HepG2 (cell line): ENCODE measurements around the gene KAZN. TPM values are rescaled to one million over a fixed set of nuclear protein-coding genes. Genes with fewer than 3 reads are reported as not detected.

Experiments used
- ATAC-seq: fragments of 200-7000 bp; cut with Tn5 transposase; 3 replicates; pipeline ENCODE4 v1.9.1; 2020; ENCODE audit warnings: mild to moderate bottlenecking, moderate library complexity
- BruUV-seq: library from RNA; stranded (reverse); fragments of 400-500 nt; replicated peaks from 2 replicates; lab custom pipeline; 2021; lab: Mats Ljungman, UMichigan
- CTCF ChIA-PET: fragments of 300-600 bp; formaldehyde crosslinking; extraction: SDS; loops from one replicate; lab custom pipeline; 2021; ENCODE audit warnings: low total read pairs, inconsistent platforms, low intra/inter-chr PET ratio; lab: Yijun Ruan, JAX
- POLR2A ChIA-PET: fragments of 350-600 bp; sonication (Branson Sonifier 250); formaldehyde crosslinking; loops from one replicate; lab custom pipeline; 2020; ENCODE audit warnings: antibody characterized with exemption, inconsistent platforms; lab: Yijun Ruan, JAX
- DNase-seq: peaks from one replicate; pipeline ENCODE4 v3.0.0-alpha.2; 2015; ENCODE audit warnings: low spot score
- FAIRE-seq: peaks from 3 replicates; lab custom pipeline; 2011; peaks lifted over from hg19 to GRCh38; lab: Jason Lieb, UNC
- H2AFZ ChIP-seq: one replicate; pipeline ENCODE4 v1.6.1; 2011; ENCODE audit warnings: low read length, inconsistent platforms
- H3K27ac ChIP-seq: fragments of 300-600 bp; 3 replicates; pipeline ENCODE4 v1.8.0; 2011; ENCODE audit warnings: mixed run types, mild to moderate bottlenecking, mixed read lengths, low read length, inconsistent platforms; ENCODE audit not compliant: insufficient read depth; ENCODE audit errors: extremely low read length
- H3K27me3 ChIP-seq, 2 experiments: fragments of 200-600 bp in 1 of 2; 2 replicates in 1 of 2; 3 replicates in 1 of 2; pipeline versions ENCODE4 v1.6.0 to v1.8.0; 2011; ENCODE audit warnings: low read length in 2 of 2, mild to moderate bottlenecking in 2 of 2, moderate library complexity in 2 of 2, inconsistent platforms in 1 of 2; ENCODE audit not compliant: insufficient read depth in 2 of 2, control insufficient read depth in 1 of 2
- H3K36me3 ChIP-seq, 2 experiments: fragments of 200-600 bp in 1 of 2; replicated peaks in 1 of 2; 2 replicates in 1 of 2; 3 replicates in 1 of 2; pipeline versions ENCODE4 v1.5.1 to v1.8.0; 2011; ENCODE audit warnings: low read length in 2 of 2, inconsistent platforms in 1 of 2; ENCODE audit not compliant: insufficient read depth in 2 of 2, control insufficient read depth in 1 of 2
- H3K4me1 ChIP-seq: 2 replicates; pipeline ENCODE4 v1.5.1; 2012; ENCODE audit warnings: low read length, inconsistent platforms; ENCODE audit not compliant: insufficient read depth
- H3K4me2 ChIP-seq: 2 replicates; pipeline ENCODE4 v1.6.0; 2011; ENCODE audit warnings: low read depth, low read length, inconsistent platforms
- H3K4me3 ChIP-seq, 3 experiments: fragments of 200-600 bp in 1 of 3; sonication (generic), shearing (Covaris generic) in 1 of 3; replicated peaks in 1 of 3; 2 replicates each; pipeline ENCODE4 v1.5.1; 2011 to 2016; ENCODE audit warnings: low read length in 3 of 3, inconsistent platforms in 2 of 3, low read depth in 2 of 3, mild to moderate bottlenecking in 2 of 3, control low read depth in 1 of 3, mixed read lengths in 1 of 3; ENCODE audit not compliant: insufficient read depth in 1 of 3
- H3K79me2 ChIP-seq: one replicate; pipeline ENCODE4 v1.6.1; 2011; ENCODE audit warnings: low read length, inconsistent platforms; ENCODE audit not compliant: insufficient read depth
- H3K9ac ChIP-seq: 2 replicates; pipeline ENCODE4 v1.6.0; 2011; ENCODE audit warnings: mild to moderate bottlenecking, low read depth, low read length, inconsistent platforms; ENCODE audit not compliant: insufficient read depth
- H3K9me3 ChIP-seq: 2 replicates; pipeline ENCODE4 v1.5.1; 2012; ENCODE audit warnings: mild to moderate bottlenecking, low read length
- H4K20me1 ChIP-seq: 2 replicates; pipeline ENCODE4 v1.6.0; 2011; ENCODE audit warnings: inconsistent platforms, mild to moderate bottlenecking, low read length, moderate library complexity; ENCODE audit not compliant: insufficient read depth
- ATF6 ChIP-seq: sonication (generic); formaldehyde crosslinking; conservative IDR thresholded peaks from 2 replicates; pipeline ENCODE4 v1.4.0; 2020; ENCODE audit warnings: missing genetic modification reagents
- CAMTA2 ChIP-seq: sonication (generic); formaldehyde crosslinking; IDR thresholded peaks from 2 replicates; pipeline ENCODE4 v1.4.0; 2020; ENCODE audit warnings: mild to moderate bottlenecking, missing genetic modification reagents, borderline replicate concordance
- FOXA1 ChIP-seq, 2 experiments: fragments of 450-650 bp in 1 of 2; sonication (generic) in 1 of 2; formaldehyde crosslinking in 1 of 2; IDR thresholded peaks; 2 replicates each; pipeline versions ENCODE4 v1.4.0 to v1.6.1; 2016 to 2020; ENCODE audit warnings: missing genetic modification reagents in 1 of 2
- FOXK1 ChIP-seq: sonication (generic); formaldehyde crosslinking; IDR thresholded peaks from 2 replicates; pipeline ENCODE4 v1.4.0; 2020; ENCODE audit warnings: low read depth, missing genetic modification reagents, borderline replicate concordance
- HNRNPH1 ChIP-seq: fragments of 200-400 bp; formaldehyde crosslinking; optimal IDR thresholded peaks from 2 replicates; pipeline ENCODE3; 2017; ENCODE audit warnings: mild to moderate bottlenecking, low read depth, low read length
- POGZ ChIP-seq: sonication (generic); formaldehyde crosslinking; IDR thresholded peaks from 2 replicates; pipeline ENCODE4 v1.4.0; 2020; ENCODE audit warnings: mild to moderate bottlenecking, missing genetic modification reagents
- REST ChIP-seq, 2 experiments: IDR thresholded peaks; 2 replicates each; pipeline ENCODE4 v1.6.1; 2011 to 2012; ENCODE audit warnings: low read length in 2 of 2, borderline replicate concordance in 1 of 2, low read depth in 1 of 2, mild to moderate bottlenecking in 1 of 2, moderate library complexity in 1 of 2
- SP140L ChIP-seq: sonication (generic); formaldehyde crosslinking; IDR thresholded peaks from 2 replicates; pipeline ENCODE4 v1.4.0; 2020; ENCODE audit warnings: missing genetic modification reagents, borderline replicate concordance
- ZNF143 ChIP-seq: sonication (generic); formaldehyde crosslinking; IDR thresholded peaks from 2 replicates; pipeline ENCODE4 v1.4.0; 2020; ENCODE audit warnings: missing genetic modification reagents
- ZSCAN12 ChIP-seq: sonication (generic); formaldehyde crosslinking; IDR thresholded peaks from 2 replicates; pipeline ENCODE4 v1.9.0; 2021; ENCODE audit warnings: mild to moderate bottlenecking, missing genetic modification reagents
- WGBS: methylation state at CpG from one replicate; pipeline ENCODE4 v1.1.6; 2017; ENCODE audit warnings: low lambda C conversion rate; 5-methylcytosine and 5-hydroxymethylcytosine counted together
- in situ Hi-C: cut with HindIII; loops from 2 replicates; pipeline ENCODE4 v1.10.0; 2017; ENCODE audit warnings: low pct_unique_long_range_greater_than_20kb; ENCODE audit not compliant: extremely low pct_ligation_motif_present
- intact Hi-C: fragments of 100-400 bp; cut with micrococcal nuclease; formaldehyde crosslinking; loops from one replicate; pipeline ENCODE4 v1.10.0; 2022; ENCODE audit not compliant: unreplicated experiment
- polyA plus RNA-seq, 8 experiments: library from polyadenylated mRNA; depleted of rRNA in 3 of 8; stranded (reverse) in 7 of 8; unstranded in 1 of 8; fragments of >200 nt; fragmentation: Illumina TruSeq in 4 of 8; extraction: Trizol in 4 of 8; gene quantifications; 2 replicates each; pipeline versions ENCODE4 v1.2.1 to v1.2.3, GENCODE V29; 2011 to 2016; ENCODE audit warnings: low read depth in 4 of 8, missing spikeins in 1 of 8, mixed read lengths in 1 of 8; ENCODE audit not compliant: insufficient read depth in 1 of 8
- total RNA-seq, 5 experiments: library from RNA; depleted of rRNA; stranded (reverse); fragments of >200 nt; fragmentation: Illumina TruSeq; extraction: Trizol; gene quantifications; 2 replicates each; pipeline ENCODE4 v1.2.3, GENCODE V29; 2016; ENCODE audit warnings: low read depth in 1 of 5
- TF ChIP-seq, protein P1 (sequence below): sonication (generic); formaldehyde crosslinking; IDR thresholded peaks from 2 replicates; pipeline ENCODE4 v1.5.1; 2020; ENCODE audit warnings: missing genetic modification reagents, mild to moderate bottlenecking, borderline replicate concordance
- TF ChIP-seq, protein P2 (sequence below): sonication (generic); formaldehyde crosslinking; conservative IDR thresholded peaks from 2 replicates; pipeline ENCODE4 v1.8.0; 2022; ENCODE audit warnings: low read depth, missing genetic modification reagents
- TF ChIP-seq, protein P3 (sequence below): sonication (generic); formaldehyde crosslinking; IDR thresholded peaks from 2 replicates; pipeline ENCODE4 v1.8.1; 2023; ENCODE audit warnings: mild to moderate bottlenecking, missing genetic modification reagents

The KAZN gene
- total and polyA plus RNA-seq, 2 of the 13 experiments (the other 11 are each of a cell fraction or from before 2014, with no cell fraction given) = 10.4 to 13.5 TPM

- no peak for TF ChIP-seq ATF6 (CRISPR knock-in tag)
These were observed 504.2 kb downstream of the KAZN start (continued) for GRCh38 chr1:15102646-15103045.

GRCh38 chr1:15103211-15103610 is 504.7 kb downstream of the KAZN start:
- no TSS peak for BruUV-seq
- POLR2A ChIA-PET = no interaction called here
- intact Hi-C loops = no loop called here
- DNase-seq (no peak), ATAC-seq (no peak), FAIRE-seq (no peak)
- WGBS = no CpG with 5 or more reads among the region's 17 CpGs
- peaks cover 0 to 33% of the 10 kb centered on the region in 2 experiments; a peak in 3 of 5 replicates for H3K27me3 ChIP-seq
- CTCF ChIA-PET = no interaction called here
- in situ Hi-C loops = no loop called here
- no peak overlapping the region for H2AFZ ChIP-seq
- H3K79me2 ChIP-seq = no peaks in the 10 kb centered on the region
- H3K27ac ChIP-seq = no peak overlapping the region
- no peak overlapping the region for H3K4me3 ChIP-seq
- H4K20me1 ChIP-seq = no peaks in the 10 kb centered on the region
- no peak overlapping the region for H3K4me2 ChIP-seq
- H3K4me1 ChIP-seq = no peaks in the 10 kb centered on the region
- no peaks in the 10 kb centered on the region for H3K9me3 ChIP-seq
- H3K9ac ChIP-seq = no peak overlapping the region
- H3K36me3 ChIP-seq = no peaks in the 10 kb centered on the region
- TF ChIP-seq, protein P1, sequence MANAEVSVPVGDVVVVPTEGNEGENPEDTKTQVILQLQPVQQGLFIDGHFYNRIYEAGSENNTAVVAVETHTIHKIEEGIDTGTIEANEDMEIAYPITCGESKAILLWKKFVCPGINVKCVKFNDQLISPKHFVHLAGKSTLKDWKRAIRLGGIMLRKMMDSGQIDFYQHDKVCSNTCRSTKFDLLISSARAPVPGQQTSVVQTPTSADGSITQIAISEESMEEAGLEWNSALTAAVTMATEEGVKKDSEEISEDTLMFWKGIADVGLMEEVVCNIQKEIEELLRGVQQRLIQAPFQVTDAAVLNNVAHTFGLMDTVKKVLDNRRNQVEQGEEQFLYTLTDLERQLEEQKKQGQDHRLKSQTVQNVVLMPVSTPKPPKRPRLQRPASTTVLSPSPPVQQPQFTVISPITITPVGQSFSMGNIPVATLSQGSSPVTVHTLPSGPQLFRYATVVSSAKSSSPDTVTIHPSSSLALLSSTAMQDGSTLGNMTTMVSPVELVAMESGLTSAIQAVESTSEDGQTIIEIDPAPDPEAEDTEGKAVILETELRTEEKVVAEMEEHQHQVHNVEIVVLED (CRISPR knock-in tag) = no peak
- TF ChIP-seq, protein P2, sequence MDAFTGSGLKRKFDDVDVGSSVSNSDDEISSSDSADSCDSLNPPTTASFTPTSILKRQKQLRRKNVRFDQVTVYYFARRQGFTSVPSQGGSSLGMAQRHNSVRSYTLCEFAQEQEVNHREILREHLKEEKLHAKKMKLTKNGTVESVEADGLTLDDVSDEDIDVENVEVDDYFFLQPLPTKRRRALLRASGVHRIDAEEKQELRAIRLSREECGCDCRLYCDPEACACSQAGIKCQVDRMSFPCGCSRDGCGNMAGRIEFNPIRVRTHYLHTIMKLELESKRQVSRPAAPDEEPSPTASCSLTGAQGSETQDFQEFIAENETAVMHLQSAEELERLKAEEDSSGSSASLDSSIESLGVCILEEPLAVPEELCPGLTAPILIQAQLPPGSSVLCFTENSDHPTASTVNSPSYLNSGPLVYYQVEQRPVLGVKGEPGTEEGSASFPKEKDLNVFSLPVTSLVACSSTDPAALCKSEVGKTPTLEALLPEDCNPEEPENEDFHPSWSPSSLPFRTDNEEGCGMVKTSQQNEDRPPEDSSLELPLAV (CRISPR knock-in tag) = no peak
- TF ChIP-seq HNRNPH1 = no peak
- TF ChIP-seq FOXA1 (IDR thresholded peaks at IDR 0.05) = no peak
- no peak for TF ChIP-seq FOXA1 (CRISPR knock-in tag; IDR thresholded peaks at IDR 0.05)
- no peak for TF ChIP-seq SP140L (CRISPR knock-in tag)
- no peak for TF ChIP-seq ZSCAN12
- TF ChIP-seq CAMTA2 (CRISPR knock-in tag) = no peak
- no peak for TF ChIP-seq FOXK1 (CRISPR knock-in tag)
- TF ChIP-seq ZNF143 (CRISPR knock-in tag) = no peak
- no peak for TF ChIP-seq REST (IDR thresholded peaks at IDR 0.05; ENCODE audit: borderline replicate concordance in 1 of 2, low read depth in 1 of 2, low read length in 2 of 2)
- TF ChIP-seq, protein P3, sequence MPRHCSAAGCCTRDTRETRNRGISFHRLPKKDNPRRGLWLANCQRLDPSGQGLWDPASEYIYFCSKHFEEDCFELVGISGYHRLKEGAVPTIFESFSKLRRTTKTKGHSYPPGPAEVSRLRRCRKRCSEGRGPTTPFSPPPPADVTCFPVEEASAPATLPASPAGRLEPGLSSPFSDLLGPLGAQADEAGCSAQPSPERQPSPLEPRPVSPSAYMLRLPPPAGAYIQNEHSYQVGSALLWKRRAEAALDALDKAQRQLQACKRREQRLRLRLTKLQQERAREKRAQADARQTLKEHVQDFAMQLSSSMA (CRISPR knock-in tag) = no peak
- TF ChIP-seq POGZ = no peak
